Esophagus squamous epithelium (tissue), 4 donors: ENCODE data around the gene LRRC15.

ENCODE experiments used
- POLR2A ChIP-seq, 4 donors: fragments of 450-650 bp; IDR thresholded peaks; one replicate each; pipeline ENCODE4 v1.6.1; 2017; ENCODE audit warnings: antibody characterized with exemption in 4 of 4, mild to moderate bottlenecking in 4 of 4, moderate library complexity in 3 of 4
- TF ChIP-seq, protein P1 (sequence below), 6 experiments: fragments of 450-650 bp in 4 of 6; fragments of 200-600 bp in 2 of 6; sonication (generic) in 2 of 6; IDR thresholded peaks; one replicate each; pipeline ENCODE4 v1.5.1; 2016 to 2019; ENCODE audit warnings: antibody characterized with exemption in 6 of 6, mild to moderate bottlenecking in 4 of 6, moderate library complexity in 4 of 6

DNA sequence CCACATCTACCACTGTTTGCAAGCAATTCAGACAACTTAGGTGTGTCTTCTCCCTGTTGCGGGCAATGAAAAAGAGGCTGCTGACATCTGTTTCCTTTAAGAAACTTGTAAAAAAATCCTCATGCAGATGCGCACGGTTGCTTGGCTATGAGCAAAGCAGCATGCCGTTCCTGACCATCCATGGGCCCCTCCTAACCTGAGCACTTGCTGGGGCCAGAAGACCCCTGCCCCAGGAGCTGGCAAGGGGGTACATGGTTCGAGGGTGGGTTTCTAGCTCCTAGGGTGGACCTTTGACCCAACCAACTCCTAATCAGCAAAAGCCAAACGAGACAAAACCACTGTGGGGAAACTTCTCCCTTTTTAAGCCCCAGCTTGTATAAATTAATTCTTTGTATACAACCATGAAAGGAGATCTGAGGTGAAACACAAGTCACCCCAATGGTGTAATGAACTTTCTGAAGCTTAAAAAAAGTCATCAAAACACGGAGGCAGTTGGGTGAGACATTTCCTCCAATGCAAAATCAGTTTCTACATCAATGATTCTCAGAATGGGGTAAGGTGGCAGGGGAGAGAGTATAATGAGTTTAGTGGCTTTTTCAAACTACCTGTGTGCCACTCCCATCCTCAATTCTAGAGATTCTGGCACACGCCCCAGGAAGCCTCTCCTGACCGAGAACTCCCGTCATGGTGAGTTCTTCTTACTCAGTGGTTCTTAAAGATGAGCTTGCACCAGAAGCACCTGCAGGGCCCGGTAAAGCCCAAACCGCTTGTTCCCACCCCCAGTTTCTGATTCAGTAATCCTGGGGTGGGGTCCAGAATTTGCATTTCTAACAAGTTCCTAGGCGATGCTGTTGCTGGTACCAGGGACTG is 62.5 kb downstream of the LRRC15 start:
- TF ChIP-seq, protein P1, sequence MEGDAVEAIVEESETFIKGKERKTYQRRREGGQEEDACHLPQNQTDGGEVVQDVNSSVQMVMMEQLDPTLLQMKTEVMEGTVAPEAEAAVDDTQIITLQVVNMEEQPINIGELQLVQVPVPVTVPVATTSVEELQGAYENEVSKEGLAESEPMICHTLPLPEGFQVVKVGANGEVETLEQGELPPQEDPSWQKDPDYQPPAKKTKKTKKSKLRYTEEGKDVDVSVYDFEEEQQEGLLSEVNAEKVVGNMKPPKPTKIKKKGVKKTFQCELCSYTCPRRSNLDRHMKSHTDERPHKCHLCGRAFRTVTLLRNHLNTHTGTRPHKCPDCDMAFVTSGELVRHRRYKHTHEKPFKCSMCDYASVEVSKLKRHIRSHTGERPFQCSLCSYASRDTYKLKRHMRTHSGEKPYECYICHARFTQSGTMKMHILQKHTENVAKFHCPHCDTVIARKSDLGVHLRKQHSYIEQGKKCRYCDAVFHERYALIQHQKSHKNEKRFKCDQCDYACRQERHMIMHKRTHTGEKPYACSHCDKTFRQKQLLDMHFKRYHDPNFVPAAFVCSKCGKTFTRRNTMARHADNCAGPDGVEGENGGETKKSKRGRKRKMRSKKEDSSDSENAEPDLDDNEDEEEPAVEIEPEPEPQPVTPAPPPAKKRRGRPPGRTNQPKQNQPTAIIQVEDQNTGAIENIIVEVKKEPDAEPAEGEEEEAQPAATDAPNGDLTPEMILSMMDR (IDR thresholded peaks at IDR 0.05) = no peak
- TF ChIP-seq POLR2A (IDR thresholded peaks at IDR 0.05) = no peak
